MM.1S (cell line): ENCODE results near the gene OR2V2.

Experiments
- DNase-seq: peaks from one replicate; pipeline ENCODE4 v3.0.0-alpha.2; 2015
- H2AFZ ChIP-seq: fragments of 300-600 bp; sonication (generic); 2 replicates; pipeline ENCODE4 v1.6.0; 2016; ENCODE audit warnings: antibody characterized with exemption, low read length
- H3F3A ChIP-seq: fragments of 300-600 bp; sonication (generic); 2 replicates; pipeline ENCODE4 v1.6.1; 2016; ENCODE audit warnings: mild to moderate bottlenecking, antibody characterized with exemption, low read length, moderate library complexity, mixed read lengths; ENCODE audit not compliant: insufficient read depth
- H3K27ac ChIP-seq: fragments of 300-600 bp; sonication (generic); 2 replicates; pipeline ENCODE4 v1.5.1; 2016; ENCODE audit warnings: mild to moderate bottlenecking, low read length
- H3K27me3 ChIP-seq: fragments of 300-600 bp; sonication (generic); replicated peaks from 2 replicates; pipeline ENCODE4 v1.6.0; 2016; ENCODE audit warnings: low read length; ENCODE audit not compliant: insufficient read depth
- H3K36me3 ChIP-seq: fragments of 300-600 bp; sonication (generic); replicated peaks from 2 replicates; pipeline ENCODE4 v1.6.1; 2016; ENCODE audit warnings: mild to moderate bottlenecking, low read length, mixed read lengths; ENCODE audit not compliant: insufficient read depth
- H3K4me1 ChIP-seq: fragments of 300-600 bp; sonication (generic); 2 replicates; pipeline ENCODE4 v1.6.1; 2016; ENCODE audit warnings: low read length, mixed read lengths
- H3K4me2 ChIP-seq: fragments of 300-600 bp; sonication (generic); 2 replicates; pipeline ENCODE4 v1.6.0; 2016; ENCODE audit warnings: low read depth, low read length
- H3K4me3 ChIP-seq: fragments of 300-600 bp; sonication (generic); 2 replicates; pipeline ENCODE4 v1.5.1; 2016; ENCODE audit warnings: low read length, mixed read lengths
- H3K79me2 ChIP-seq: fragments of 300-600 bp; sonication (generic); 2 replicates; pipeline ENCODE4 v1.6.1; 2016; ENCODE audit warnings: mixed run types, low read length, mixed read lengths
- H3K9ac ChIP-seq: fragments of 300-600 bp; sonication (generic); 2 replicates; pipeline ENCODE4 v1.6.1; 2016; ENCODE audit warnings: low read length, mixed read lengths
- H3K9me2 ChIP-seq: fragments of 300-600 bp; sonication (generic); replicated peaks from 2 replicates; pipeline ENCODE4 v1.6.1; 2016; ENCODE audit warnings: mild to moderate bottlenecking, low read length, mixed read lengths; ENCODE audit not compliant: insufficient read depth
- H3K9me3 ChIP-seq: fragments of 300-600 bp; sonication (generic); replicated peaks from 2 replicates; pipeline ENCODE4 v1.6.1; 2016; ENCODE audit warnings: mild to moderate bottlenecking, low read length, mixed read lengths; ENCODE audit not compliant: insufficient read depth
- H4K20me1 ChIP-seq: fragments of 300-600 bp; sonication (generic); 2 replicates; pipeline ENCODE4 v1.6.1; 2016; ENCODE audit warnings: mild to moderate bottlenecking, low read length, moderate library complexity, mixed read lengths; ENCODE audit not compliant: insufficient read depth
- CTCF ChIP-seq: fragments of 300-600 bp; sonication (generic); IDR thresholded peaks from 2 replicates; pipeline ENCODE4 v1.5.1; 2016; ENCODE audit warnings: antibody characterized with exemption, low read length, mixed read lengths
- EZH2 ChIP-seq: fragments of 300-600 bp; sonication (generic); optimal IDR thresholded peaks from 2 replicates; pipeline ENCODE3; 2017; ENCODE audit warnings: low read depth, mild to moderate bottlenecking, antibody characterized with exemption, low read length, mixed read lengths
- EZH2phosphoT487 ChIP-seq: fragments of 300-600 bp; sonication (generic); IDR thresholded peaks from 2 replicates; pipeline ENCODE4 v1.6.1; 2018; ENCODE audit warnings: antibody characterized with exemption, low read length

OR2V2 gene

GRCh38 chr5:181170237-181170825 is 22.9 kb downstream of the OR2V2 start:
- Histone ChIP-seq H3F3A (peaks cover 12% of the 10 kb centered on the region), H4K20me1 (no peaks in the 10 kb centered on the region), H3K9ac (no peak overlapping the region), H3K4me1 (peaks cover 26% of the 10 kb centered on the region), H3K4me2 (no peak overlapping the region), H3K36me3 (no peaks in the 10 kb centered on the region), H2AFZ (no peak overlapping the region), H3K9me3 (no peaks in the 10 kb centered on the region), H3K79me2 (no peaks in the 10 kb centered on the region), H3K4me3 (no peak overlapping the region), H3K27me3 (peaks cover 38% of the 10 kb centered on the region), H3K9me2 (no peaks in the 10 kb centered on the region), H3K27ac (no peak overlapping the region)
- TF ChIP-seq EZH2 (no peak), CTCF (no peak), EZH2phosphoT487 (no peak)
- no peak for DNase-seq

GRCh38 chr5:181170996-181171395 is 23.6 kb downstream of the OR2V2 start:
- Histone ChIP-seq H3K9me2 (no peaks in the 10 kb centered on the region), H3F3A (peaks cover 12% of the 10 kb centered on the region), H4K20me1 (no peaks in the 10 kb centered on the region), H3K4me3 (no peak overlapping the region), H3K9ac (no peak overlapping the region), H3K79me2 (no peaks in the 10 kb centered on the region), H3K36me3 (no peaks in the 10 kb centered on the region), H3K4me1 (peaks cover 26% of the 10 kb centered on the region), H2AFZ (no peak overlapping the region), H3K4me2 (no peak overlapping the region), H3K27ac (no peak overlapping the region), H3K9me3 (no peaks in the 10 kb centered on the region), H3K27me3 (peaks cover 38% of the 10 kb centered on the region)
- TF ChIP-seq EZH2phosphoT487 = no peak
- TF ChIP-seq CTCF = no peak
- TF ChIP-seq EZH2 = no peak
- DNase-seq = no peak

- Histone ChIP-seq H2AFZ (no peak overlapping the region), H3K4me3 (no peak overlapping the region), H4K20me1 (no peaks in the 10 kb centered on the region), H3K9me2 (no peaks in the 10 kb centered on the region), H3K79me2 (no peaks in the 10 kb centered on the region), H3K27ac (no peak overlapping the region), H3K4me2 (no peak overlapping the region), H3K9me3 (no peaks in the 10 kb centered on the region), H3F3A (peaks cover 12% of the 10 kb centered on the region), H3K4me1 (peaks cover 23% of the 10 kb centered on the region), H3K27me3 (peaks cover 43% of the 10 kb centered on the region), H3K9ac (no peak overlapping the region), H3K36me3 (no peaks in the 10 kb centered on the region)
- TF ChIP-seq CTCF = no peak
- TF ChIP-seq EZH2phosphoT487 = no peak
- TF ChIP-seq EZH2 = no peak
- no peak for DNase-seq
These were observed 24.4 kb downstream of the OR2V2 start for GRCh38 chr5:181171782-181172181.
